Mucosa of descending colon (tissue), 3 donors: ENCODE results near the gene KDM4C. TPM values are rescaled to one million over a fixed set of nuclear protein-coding genes. Genes with fewer than 3 reads are reported as not detected.

ENCODE experiments used
- ATAC-seq: fragments of 200-7000 bp; cut with Tn5 transposase; one replicate; pipeline ENCODE4 v1.9.1; 2020; ENCODE audit warnings: mild to moderate bottlenecking, moderate library complexity
- DNase-seq, 3 donors: peaks; one replicate each; pipeline ENCODE4 v3.0.0-alpha.2; 2020
- H3K36me3 ChIP-seq: fragments of 200-600 bp; one replicate; pipeline ENCODE4 v1.8.0; 2021; ENCODE audit warnings: low read depth, mild to moderate bottlenecking
- H3K4me1 ChIP-seq: fragments of 200-600 bp; one replicate; pipeline ENCODE4 v1.8.0; 2021; ENCODE audit warnings: low read depth, mild to moderate bottlenecking
- H3K4me3 ChIP-seq: fragments of 200-600 bp; one replicate; pipeline ENCODE4 v1.8.0; 2021; ENCODE audit warnings: mild to moderate bottlenecking
- H3K9me3 ChIP-seq: fragments of 200-600 bp; one replicate; pipeline ENCODE4 v1.8.0; 2021; ENCODE audit warnings: mild to moderate bottlenecking
- intact Hi-C, 2 donors: fragments of 100-400 bp; cut with DNase I in 1 of 2; cut with micrococcal nuclease in 1 of 2; formaldehyde crosslinking; loops; one replicate each; pipeline versions ENCODE4 v1.11.0 to v1.11.1; 2022; cut with DNase I, micrococcal nuclease
- total RNA-seq, 3 donors: library from RNA; stranded (reverse); fragmentation: NEBNext Ultra II Directional in 2 of 3; extraction: Animal tissue kit (Norgen Biotek cat#: 25700) in 2 of 3; gene quantifications; one replicate each; pipeline versions ENCODE4 v1.2.1 to v1.2.4, GENCODE V29; 2021 to 2023
- TF ChIP-seq, protein P1 (sequence below): fragments of 200-600 bp; IDR thresholded peaks from one replicate; pipeline ENCODE4 v1.8.0; 2022; ENCODE audit warnings: antibody characterized with exemption, mild to moderate bottlenecking
- donor health status: DM: no; HTN: no; CAD: no; lungs with moderate emphysema.
- donor health status: DM: no; HTN: no; CAD: no.
- donor health status: DM: no; HTN: yes; CAD: no.

Gene KDM4C
- total RNA-seq, 3 donors from 2014 or later = 44.6 to 74.9 (median 50.9) TPM

DNA sequence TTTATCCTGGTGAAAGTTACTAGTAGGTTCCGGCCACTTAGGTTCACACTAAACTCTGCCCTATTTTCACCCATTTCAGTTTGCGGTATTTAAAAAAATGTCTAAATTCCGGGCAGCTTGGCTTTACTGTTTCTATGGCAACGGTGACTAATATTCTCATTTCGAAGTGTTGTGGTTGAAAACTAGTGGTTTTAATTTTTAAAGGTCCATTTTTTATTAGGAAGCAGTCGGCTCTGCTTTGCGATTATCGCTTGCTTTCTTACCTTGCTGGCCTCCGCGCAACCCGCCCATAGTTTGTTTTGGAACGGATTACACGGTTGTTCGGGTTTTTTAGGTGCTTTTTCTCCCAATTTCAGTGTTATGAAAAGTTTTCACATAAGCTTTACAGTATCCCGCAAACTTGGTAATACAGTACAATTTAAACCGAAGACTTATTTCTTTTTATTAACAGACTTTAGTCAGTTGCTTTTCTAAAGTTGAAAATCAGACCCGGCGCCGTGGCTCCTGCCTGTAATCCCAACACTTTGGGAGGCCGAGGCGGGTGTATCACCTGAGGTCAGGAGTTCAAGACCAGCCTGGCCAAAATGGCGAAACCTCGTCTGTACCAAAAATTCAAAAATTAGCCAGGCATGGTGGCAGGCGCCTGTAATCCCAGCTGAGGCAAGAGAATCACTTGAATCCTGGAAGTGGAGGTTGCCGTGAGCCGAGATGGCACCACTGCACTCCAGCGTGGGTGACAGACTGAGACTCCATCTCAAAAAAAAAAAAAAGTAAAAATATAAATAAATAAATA lies 1.6 kb downstream of the KDM4C start:
- Histone ChIP-seq H3K4me1 (peaks cover 6% of the 10 kb centered on the region), H3K4me3 (peak overlapping the region; percentile 94), H3K36me3 (no peaks in the 10 kb centered on the region), H3K9me3 (no peaks in the 10 kb centered on the region)
- ATAC-seq (no peak), DNase-seq (peak in 2 of 3 donors; percentile 47 to 52)
- TF ChIP-seq, protein P1, sequence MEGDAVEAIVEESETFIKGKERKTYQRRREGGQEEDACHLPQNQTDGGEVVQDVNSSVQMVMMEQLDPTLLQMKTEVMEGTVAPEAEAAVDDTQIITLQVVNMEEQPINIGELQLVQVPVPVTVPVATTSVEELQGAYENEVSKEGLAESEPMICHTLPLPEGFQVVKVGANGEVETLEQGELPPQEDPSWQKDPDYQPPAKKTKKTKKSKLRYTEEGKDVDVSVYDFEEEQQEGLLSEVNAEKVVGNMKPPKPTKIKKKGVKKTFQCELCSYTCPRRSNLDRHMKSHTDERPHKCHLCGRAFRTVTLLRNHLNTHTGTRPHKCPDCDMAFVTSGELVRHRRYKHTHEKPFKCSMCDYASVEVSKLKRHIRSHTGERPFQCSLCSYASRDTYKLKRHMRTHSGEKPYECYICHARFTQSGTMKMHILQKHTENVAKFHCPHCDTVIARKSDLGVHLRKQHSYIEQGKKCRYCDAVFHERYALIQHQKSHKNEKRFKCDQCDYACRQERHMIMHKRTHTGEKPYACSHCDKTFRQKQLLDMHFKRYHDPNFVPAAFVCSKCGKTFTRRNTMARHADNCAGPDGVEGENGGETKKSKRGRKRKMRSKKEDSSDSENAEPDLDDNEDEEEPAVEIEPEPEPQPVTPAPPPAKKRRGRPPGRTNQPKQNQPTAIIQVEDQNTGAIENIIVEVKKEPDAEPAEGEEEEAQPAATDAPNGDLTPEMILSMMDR = no peak
- intact Hi-C loops = loop anchor here in 1 of 2 donors (5.0 kb wide), 1 partner anchor 77 kb away; no protein-coding TSS in a partner anchor

DNA sequence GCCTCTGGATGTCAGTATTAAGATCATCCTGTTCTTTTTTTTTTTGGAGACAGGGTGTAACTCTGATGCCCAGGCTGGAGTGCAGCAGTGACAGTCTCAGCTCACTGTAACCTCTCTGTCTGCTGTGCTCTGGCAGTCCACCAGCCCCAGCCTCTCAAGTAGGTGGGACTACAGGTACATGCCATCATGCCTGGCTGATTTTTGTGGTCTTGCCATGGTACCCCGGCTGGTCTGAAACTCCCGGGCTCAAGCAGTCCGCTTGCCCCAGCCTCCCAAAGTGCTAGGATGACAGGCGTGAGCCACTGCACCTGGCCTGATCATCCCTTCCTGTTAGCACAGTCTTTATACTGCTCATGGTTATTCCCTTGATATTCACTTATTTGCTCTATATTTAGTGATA lies 3.5 kb downstream of the KDM4C start:
- DNase-seq = no peak
- H3K36me3 ChIP-seq = no peaks in the 10 kb centered on the region
- H3K4me1 ChIP-seq = peaks cover 12% of the 10 kb centered on the region
- H3K9me3 ChIP-seq = no peaks in the 10 kb centered on the region
- no peak for ATAC-seq
- TF ChIP-seq, protein P1 = no peak
- H3K4me3 ChIP-seq = no peak overlapping the region
- intact Hi-C loops = no loop called here

- TF ChIP-seq, protein P1 = no peak
- no peaks in the 10 kb centered on the region for H3K9me3 ChIP-seq
- no peaks in the 10 kb centered on the region for H3K36me3 ChIP-seq
- no peak overlapping the region for H3K4me3 ChIP-seq
- DNase-seq (no peak), ATAC-seq (no peak)
- H3K4me1 ChIP-seq = peaks cover 12% of the 10 kb centered on the region
- intact Hi-C loops = no loop called here
Measured at GRCh38 chr9:6763244-6763643, 5.5 kb downstream of the KDM4C start.

DNA sequence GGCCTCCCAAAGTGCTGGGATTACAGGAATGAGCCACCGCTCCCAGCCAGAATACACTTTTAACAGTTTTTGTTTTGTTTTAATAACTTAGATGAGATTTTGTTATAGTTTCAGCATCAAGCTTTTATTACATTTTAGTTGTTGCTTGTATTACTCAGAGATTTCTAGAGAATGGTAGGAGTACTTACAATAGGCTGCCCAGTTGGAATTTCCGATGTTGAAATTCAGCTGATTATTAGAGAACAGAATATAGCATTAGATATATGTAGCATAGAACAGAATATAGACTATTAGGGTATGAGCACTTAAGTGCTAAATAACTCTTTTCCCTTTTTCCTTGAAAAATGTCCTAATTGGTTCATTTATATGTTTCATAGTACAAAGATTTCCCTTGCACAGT lies 6.2 kb downstream of the KDM4C start:
- Histone ChIP-seq H3K36me3 (no peaks in the 10 kb centered on the region), H3K4me3 (no peak overlapping the region), H3K4me1 (peaks cover 12% of the 10 kb centered on the region), H3K9me3 (no peaks in the 10 kb centered on the region)
- DNase-seq (no peak), ATAC-seq (no peak)
- intact Hi-C loops = no loop called here
- TF ChIP-seq, protein P1 = no peak

DNA sequence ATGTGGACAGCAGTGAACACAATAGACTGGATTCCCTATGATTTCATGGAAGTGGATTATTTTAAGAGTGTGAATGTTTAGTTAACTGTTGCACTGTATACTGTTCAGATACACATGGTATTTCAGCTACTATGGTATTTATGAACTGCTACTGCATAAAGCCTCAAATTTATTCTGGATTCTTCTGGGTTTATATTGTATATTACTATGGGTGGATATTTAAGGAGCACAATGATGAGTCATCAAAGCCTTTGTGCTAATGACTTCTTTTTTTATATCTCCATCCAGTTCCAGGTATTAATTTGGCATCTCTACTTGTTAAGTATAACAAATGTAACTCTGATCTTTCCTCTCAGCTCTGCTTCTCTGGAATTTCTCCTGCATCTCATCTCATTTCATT lies 6.8 kb downstream of the KDM4C start:
- TF ChIP-seq, protein P1 = no peak
- intact Hi-C loops = no loop called here
- Histone ChIP-seq H3K4me1 (peaks cover 8% of the 10 kb centered on the region), H3K4me3 (no peak overlapping the region), H3K9me3 (no peaks in the 10 kb centered on the region), H3K36me3 (no peaks in the 10 kb centered on the region)
- ATAC-seq = no peak
- no peak for DNase-seq
